T-helper 9 cell (primary cell): Measurements from ENCODE around the gene PDE8A.
"Not testable (repeated sequence)": the region's sequence is repeated elsewhere in the genome, so short reads cannot be mapped to it uniquely, and the experiment has no call there.

Source experiments
- DNase-seq: peaks from one replicate; pipeline ENCODE4 v3.0.0-alpha.2; 2020

PDE8A gene

DNA sequence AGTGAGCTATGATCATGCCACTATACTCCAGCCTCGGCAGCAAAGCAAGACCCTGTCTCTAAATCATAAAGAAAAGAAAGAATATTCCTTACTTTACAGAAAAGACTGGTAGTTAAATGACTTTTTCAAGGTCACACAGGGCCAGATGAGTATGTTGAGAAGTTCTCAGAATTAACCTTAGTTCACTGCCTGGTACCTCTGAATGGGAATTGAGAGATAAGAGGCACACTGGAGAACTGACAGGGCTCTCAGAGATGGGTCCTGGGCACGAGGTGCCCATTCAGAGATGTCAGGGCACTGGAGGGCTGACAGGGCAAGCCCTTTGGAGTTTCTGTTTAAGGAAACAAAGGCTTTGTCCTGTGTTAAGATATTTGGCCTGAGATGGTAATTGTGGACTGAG is 157.7 kb downstream of the PDE8A start:
- DNase-seq = no peak

DNA sequence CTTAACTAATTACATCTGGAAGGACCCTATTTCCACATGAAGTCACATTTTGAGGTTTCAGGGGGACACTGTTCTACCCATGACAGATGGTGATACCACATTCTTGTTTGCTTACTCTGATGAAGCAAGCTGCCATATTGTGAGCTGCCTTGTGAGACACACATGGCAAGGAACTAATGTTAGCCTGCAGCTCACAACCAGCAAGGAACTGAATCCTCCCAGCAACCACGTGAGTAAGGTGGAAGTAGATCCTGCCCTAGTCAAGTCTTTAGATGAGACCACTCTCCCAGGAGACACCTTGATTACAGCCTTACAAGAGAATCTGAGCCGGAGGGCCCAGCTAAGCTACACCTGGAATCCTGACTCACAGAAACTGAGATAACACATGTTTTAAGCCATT is 160.1 kb downstream of the PDE8A start:
- no peak for DNase-seq

DNA sequence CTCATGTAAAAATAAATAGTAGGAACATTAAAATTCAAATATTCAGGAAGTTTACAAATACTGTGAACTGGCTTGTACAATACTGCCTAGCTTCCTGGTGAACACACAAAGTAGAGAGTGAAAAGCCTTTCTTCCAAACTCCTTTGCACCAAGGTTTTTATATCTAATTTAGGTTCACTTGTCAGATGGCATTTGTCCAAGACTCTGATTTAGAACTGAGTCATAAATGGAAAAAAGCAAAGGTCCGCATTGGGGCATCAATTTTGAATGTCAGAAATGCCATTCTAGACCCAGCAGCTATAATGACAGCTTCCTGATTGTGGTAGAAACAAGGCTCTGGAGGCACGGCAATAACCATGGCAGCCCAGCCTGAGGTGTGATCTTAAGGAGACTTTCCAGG is 160.7 kb downstream of the PDE8A start:
- DNase-seq = no peak

DNA sequence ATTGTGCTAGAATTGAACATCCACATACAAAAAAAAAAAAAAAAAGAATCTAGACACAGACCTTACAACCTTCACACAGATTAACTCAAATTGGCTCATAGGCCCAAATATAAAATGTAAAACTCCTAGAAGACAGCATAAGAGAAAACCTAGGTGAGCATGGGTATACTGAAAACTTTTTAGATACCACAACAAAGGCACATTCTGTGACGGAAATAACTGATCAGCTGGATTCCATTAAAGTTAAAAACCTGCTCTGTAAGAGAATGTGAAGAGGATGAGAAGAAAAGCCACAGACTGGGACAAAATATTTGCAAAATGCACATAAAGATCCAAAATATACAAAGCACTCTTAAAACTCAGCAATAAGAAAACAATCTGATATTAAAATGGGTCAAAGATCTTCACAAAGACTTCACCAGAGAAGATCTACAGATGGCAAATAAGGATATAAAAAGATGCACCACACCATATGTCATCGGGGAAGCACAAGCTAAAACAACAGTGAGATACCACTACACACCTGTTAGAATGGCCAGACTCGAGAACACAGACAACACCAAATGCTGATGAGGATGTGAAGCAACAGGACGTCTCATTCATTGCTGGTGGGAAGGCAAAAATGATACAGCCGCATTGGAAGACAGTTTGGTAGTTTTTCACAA is 167.9 kb downstream of the PDE8A start:
- DNase-seq = no peak

DNA sequence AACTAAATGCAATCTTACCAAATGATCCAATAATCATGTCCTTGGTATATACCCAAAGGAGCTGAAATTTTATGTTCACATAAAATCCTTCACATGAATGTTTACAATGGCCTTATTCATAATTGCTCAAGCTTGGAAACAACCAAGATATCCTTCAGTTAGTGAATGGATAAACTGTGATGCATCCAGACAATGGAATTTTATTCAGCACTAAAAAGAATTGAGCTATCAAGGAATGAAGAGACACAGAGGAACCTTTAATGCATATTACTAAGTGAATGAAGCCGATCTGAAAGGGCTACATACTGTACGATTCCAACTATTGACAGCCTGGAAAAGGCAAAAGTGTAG is 168.4 kb downstream of the PDE8A start:
- no peak for DNase-seq

DNA sequence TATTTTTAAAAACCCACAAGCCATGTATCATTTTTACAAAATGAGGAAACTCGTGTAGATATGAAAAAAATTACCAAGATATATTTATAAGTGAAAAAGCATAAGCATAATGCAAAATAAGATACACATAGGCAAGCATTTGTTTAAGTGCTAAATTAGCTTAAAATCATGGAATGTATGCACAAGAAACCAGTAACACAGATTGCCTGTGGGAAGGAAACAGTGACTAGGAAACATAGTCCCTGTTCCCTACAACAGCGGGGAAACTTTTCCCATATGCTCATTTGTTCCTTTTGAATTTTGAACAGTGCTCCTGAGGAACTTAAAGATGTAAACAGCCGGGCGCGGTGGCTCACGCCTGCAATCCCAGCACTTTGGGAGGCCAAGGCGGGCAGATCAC is 169.5 kb downstream of the PDE8A start:
- no peak for DNase-seq

DNA sequence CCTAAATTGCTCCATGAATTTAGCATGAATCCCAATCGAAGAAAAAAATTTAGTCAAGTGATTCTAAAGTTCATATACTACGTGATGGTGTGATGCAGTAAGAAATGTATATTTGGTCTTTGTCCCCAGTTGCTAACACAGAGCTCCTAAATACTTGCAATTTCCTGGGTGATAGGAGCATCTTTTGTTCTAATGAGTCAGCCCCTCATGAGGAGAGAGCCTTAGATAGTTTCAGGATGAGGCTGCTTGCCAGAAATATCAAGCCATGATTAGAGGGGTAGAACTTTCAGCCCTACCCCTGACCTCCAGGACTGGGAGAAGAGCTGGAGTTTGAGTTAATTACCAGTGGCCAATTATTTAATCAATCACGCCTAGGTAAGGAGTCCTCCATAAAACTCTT is 170.2 kb downstream of the PDE8A start:
- no peak for DNase-seq

DNA sequence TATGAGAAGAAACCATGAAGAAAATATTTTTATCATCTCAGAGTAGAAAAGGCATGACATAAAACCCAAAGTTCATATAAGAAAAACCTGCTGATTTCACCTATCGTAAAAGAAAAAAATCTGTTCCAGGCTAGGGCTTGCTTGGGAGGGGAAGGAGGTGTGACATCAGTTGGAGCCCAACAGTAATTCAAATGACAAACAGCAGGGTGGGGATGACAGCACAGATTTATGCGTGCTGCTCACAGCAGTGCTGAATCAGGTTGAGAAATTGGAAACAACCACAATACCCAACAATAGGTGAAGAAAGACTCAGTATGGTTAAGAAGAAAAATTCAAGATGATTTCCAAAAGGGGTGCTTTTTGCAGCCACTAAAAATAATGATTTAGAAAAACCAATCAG is 172.4 kb downstream of the PDE8A start:
- no peak for DNase-seq

DNA sequence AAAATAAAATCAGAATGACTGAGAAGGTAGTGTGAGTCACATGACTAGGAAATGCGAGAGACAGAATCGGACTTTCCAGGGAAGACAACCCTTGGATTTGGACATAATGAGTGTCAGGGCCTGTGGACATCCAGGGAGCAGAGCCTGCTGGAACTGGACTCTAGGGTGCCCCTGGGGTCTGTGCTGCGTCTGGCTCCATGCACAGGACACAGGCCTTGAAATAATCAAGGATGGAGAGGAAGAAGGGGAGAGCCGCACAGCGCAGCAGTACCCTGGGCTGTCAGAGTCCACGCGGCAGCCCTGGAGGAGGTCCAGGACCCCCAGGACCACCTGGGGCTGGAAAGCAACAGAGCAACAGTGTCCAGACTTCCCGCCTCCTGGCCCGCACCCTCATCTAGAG is 173.7 kb downstream of the PDE8A start:
- DNase-seq = no peak

DNA sequence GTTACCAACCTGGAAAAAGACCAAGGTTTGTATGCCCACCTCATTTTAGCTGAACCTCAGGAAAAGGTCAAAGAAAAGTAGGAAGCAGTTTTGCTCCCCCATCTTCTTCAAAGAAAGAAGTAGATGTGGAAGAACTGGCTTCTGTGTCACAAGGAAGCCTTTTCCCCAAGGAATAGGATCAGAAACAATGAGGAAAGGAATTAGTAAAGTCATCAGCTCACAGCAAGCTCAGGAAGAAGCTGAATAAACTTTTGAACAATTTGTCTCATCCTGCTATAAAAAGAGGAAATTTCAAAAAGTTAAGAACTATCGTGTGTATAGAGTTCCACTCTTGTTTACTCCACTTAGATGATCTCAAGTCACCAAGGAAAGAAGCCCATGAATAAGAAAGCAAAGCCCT is 174.2 kb downstream of the PDE8A start:
- no peak for DNase-seq

DNA sequence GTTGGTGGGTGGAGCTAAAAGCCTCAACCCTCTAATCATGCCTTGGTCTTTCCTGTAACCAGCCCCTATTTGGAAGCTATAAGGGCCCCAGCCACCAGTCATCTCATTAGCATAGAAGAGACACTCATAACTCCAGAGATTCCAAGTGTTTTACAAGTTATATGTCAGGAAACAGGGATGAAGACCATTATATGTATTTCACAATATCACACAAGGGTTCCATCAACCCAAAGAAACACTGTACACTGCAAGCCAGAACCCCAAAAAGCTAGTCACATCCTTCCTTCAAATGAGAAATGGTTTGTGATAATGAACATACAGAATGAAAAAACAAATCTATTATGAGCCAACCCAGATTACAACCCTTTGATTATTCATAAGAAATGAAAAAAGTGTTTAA is 175.7 kb downstream of the PDE8A start:
- no peak for DNase-seq

DNA sequence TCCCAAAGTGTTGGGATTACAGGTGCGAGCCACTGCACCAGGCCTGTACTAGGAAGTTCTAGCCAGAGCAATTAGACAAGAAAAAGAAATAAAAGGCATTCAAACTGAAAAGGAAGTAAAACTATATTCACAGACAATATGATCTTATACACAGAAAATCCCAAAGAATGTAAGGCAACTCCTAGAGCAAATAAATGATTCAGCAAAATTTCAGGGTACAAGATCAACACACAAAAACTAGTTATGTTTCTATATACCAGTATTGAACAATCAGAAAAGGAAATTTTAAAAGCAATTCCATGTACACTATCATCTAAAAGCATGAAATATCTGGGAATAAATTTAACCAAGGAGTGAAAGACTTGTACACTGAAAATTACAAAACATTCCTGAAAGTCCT is 180.6 kb downstream of the PDE8A start:
- no peak for DNase-seq

DNA sequence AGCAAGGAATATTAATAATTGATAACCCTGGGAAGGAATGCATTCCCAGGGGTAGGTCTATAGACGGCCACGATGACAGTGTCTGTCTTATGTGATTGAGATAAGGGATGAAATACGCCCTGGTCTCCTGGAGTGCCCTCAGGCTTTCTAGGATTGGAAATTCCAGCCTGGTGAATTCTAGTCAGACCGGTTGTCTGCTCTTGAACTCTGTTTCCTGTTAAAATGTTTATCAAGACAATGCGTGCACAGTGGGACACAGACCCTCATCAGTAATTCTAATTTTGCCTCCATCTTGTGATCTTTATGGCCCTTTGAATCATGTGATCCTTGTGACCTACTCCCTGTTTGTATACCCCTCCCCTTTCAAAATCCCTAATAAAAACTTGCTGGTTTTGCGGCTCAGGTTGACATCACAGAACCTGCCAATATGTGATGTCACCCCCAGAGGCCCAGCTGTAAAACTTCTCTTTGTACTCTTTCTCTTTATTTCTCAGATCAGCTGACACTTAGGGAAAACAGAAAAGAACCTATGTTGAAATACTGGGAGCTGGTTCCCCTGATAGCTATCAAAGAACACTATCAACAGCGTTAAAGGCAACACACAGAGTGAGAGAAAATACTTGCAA is 183.3 kb downstream of the PDE8A start:
- no peak for DNase-seq

DNA sequence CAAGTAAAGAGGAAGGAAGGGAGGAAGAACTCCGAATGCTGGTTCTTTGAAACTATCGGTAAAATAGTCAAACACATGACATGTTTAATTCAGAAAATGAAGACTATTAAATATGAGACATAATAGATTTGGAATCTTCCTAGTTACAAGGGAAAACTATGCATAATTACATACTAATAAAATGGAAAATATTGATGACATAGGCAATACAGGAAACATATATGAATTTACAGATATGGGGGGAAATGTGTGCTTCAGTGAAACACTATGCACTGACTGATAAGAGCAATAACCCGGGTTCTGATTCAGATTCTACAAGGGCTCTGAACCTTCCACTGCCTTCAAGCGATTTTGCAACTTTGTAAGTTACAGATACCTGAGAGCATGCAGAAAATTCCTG is 185.9 kb downstream of the PDE8A start:
- no peak for DNase-seq

DNA sequence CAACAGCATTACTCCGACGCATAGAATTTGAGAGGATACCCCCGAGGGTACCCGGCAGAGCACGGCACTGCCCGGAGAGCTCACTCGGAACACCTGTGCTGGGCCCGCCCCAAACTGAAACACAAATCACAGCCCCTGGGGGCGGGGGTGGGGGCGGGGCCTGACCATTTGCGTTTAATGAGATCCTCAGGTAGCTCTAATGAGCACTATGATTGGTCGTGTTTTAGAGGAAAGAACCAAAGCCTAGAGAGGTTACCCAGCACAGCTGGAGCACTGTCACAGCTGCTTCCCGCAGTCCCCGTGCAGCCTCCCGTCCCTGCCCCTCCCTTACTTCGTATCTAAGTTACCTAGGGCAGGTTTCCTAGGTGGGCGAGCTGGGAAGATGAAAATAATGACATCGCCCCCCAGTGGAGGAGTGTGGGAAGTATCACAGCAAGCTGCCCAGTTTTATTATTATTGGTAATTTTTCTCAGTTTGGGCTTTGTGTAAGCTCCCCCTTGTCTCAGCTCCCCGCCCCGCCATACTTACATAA is 187.1 kb downstream of the PDE8A start:
- peak; percentile 20 for DNase-seq

DNA sequence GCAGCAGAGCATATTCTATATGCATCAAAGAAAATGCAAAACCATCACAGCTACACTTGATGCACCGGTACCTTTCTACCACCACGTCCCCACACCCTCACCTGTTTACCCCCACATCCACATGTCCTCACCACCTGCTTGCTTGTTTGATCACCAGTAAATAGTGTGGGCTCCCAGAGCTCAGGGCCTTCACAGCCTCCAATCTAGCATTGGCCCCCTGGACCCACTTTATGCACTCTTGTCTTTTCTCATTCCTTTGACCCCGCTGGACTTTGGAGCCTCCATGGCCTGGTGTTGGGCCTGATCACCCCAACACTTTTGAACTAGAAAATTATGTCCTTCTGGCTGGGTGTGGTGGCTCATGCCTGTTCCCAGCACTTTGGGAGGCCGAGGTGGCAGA is 190.1 kb downstream of the PDE8A start:
- no peak for DNase-seq

DNA sequence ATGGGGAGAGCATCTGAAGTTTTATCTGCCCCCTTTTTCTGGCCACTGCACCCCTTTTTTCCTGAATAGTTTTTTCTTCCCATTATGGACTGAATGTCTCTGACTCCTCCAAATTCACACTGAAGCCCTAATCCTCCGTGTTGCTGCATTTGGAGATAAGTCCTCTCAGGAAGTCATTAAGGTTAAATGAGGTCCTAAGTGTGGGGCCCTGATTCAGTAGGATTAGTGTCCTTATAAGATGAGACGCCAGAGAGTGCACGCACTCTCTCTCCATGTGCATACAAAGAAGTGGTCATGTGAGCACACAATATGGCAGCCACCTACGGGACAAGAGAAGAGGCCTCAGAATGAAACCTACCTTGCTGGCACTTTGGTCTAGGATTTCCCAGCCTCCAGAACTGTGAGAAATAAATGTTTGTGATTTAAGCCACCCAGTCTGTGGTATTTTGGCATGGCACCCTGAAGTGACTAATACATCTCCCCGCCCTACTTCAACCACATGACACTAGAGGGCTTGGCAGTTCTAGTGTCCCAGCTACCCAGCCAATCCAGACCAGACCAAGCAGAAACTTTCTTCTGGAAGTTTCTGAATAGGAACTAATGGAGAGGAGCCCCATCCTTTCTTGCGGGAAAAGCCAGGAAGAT is 191.3 kb downstream of the PDE8A start:
- DNase-seq = no peak

DNA sequence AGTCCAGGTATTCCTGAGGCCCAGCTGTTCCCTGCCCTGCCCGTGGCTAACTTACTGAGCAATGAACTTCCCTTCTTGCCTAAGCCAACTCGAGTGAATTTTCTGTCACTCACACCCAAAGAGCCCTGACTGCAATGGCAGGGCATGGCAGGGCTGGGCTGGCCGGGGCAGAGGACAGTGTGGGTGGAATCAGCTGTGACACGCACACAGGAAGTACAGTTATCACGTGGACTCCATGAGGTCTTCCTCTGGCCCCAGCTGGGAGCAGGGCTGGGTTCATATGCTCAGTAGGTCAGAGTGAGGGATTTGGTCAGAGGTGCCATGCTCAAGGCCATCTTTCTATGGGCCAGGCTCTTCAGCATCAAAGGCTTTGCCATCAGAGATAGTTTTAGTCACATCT is 192.0 kb downstream of the PDE8A start:
- not testable (repeated sequence) for DNase-seq

DNA sequence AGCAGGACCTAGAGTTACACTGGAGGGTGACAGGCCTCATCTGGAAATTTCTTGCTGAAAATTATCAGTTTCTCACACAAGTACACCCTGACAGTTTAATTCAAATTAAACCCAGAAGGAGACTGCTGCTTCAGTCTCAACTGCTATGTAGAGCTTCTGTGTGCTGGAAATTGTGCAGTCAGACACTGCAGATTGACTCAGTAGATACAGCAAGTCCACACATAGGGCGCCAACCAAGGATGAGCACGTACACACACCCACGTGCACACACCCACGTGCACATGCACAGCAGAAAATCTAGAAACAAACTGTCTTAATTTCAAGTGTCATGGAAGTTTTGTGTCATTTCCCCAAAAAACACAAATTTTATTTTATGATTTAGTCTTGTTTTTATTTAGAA is 192.9 kb downstream of the PDE8A start:
- DNase-seq = no peak

DNA sequence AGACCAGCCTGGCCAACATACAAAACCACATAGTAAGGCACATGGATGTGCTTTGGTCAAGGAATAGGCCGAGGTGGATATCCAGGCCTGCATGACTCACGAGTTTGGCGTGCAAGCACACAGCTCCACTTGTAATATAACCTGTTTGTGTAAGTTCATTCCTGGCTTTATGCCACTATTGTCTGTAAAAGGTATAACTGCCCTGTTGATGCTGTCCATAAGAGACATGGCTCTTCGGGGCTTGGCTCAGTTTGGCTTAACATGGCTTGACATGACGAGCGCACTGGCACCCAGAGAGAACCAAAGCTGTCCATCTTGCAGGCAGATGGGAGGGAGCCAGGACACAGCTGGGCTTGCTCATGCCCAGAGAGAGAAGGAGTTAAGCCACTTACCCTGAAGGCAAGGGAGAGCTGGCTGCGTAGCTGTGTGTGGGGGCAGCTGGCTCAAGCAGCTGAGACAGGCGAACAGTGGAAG is 195.4 kb downstream of the PDE8A start:
- not testable (repeated sequence) for DNase-seq

DNA sequence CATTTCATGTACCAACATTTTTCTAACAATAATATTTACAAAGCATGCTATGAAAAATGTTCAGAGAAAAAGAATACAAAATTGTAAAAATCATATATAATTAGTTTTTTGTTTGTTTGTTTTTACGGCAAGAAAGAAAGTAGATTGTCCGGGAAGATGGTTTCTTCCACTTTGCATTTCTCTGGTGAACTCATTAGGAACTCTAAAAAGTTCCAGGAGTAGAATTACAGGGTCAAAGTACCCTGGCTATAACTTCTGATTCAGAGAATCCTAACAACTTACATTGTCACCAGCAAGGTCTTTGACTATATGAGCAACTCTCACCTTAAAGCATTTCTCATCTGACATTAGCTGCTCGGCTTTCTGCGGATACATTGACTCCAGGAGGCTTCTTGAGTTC is 196.7 kb downstream of the PDE8A start:
- DNase-seq = no peak

DNA sequence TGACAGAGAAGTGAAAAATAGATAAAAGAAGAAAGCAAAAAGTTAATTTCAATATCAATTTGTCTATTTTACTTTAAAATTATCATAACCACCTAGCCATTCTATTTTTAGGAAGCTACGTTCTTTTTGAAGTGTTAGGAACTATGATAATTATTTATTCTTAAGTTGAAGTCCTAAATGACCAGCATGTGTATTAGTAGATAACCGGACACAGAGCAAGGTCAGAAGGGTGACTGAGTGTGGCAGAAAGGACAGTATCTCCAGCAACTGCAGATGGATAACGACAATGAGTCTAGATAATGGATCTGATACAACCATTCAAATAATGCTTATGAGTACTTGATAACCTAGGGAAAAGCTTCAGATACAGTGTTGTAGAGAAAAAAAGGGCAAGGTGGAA is 198.0 kb downstream of the PDE8A start:
- no peak for DNase-seq

DNA sequence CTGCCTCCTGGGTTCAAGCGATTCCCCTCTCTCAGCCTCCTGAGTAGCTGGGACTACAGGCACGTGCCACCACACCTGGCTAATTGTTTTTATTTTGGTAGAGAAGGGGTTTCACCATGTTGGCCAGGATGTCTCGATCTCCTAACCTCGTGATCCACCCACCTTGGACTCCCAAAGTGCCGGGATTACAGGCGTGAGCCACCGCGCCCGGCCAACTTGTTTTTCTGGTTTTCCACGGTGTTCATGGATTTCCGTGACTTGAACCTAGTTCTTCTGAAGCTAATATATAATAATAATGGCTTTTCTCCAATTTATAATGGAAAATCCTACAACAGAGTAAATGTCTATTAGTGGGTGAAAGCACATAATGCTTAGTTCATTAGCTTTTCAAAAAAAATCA is 203.7 kb downstream of the PDE8A start:
- not testable (repeated sequence) for DNase-seq

DNA sequence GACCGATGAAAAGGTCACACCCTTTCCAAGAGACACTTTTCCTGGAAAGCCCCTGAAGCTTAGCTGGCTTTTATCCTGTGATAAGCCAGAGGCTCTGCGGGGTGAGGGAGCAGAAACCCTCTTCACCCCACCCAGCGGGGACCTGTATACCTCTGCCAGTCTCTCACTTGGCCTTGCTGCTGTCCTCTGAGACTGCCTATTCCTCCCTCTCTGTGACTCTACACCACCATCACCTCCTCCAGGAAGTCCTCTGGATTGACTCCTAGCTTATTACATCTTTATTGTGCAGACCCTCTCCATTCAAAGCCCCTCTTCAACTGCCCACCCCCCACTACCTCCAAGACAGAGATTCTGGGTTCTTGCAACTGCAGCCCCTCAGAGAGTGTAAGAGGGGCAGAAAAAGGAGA is 206.5 kb downstream of the PDE8A start:
- DNase-seq = not testable (repeated sequence)
